OCI-LY7 (cell line): Measurements from ENCODE around the gene SEMA5A.

ENCODE experiments used
- CTCF ChIP-seq: fragments of 200-600 bp; sonication (generic); conservative IDR thresholded peaks from 2 replicates; pipeline ENCODE4 v1.5.1; 2014; ENCODE audit warnings: mild to moderate bottlenecking, antibody characterized with exemption, low read length, moderate library complexity, mixed read lengths
- EZH2phosphoT487 ChIP-seq: fragments of 200-600 bp; sonication (generic); IDR thresholded peaks from 2 replicates; pipeline ENCODE4 v1.6.1; 2018; ENCODE audit warnings: low read depth, borderline replicate concordance, mild to moderate bottlenecking, mixed run types, antibody characterized with exemption, low read length, moderate library complexity, mixed read lengths

- TF ChIP-seq CTCF (no peak), EZH2phosphoT487 (no peak)
Measured at GRCh38 chr5:9370256-9370655, 175.6 kb downstream of the SEMA5A start.
